Thyroid gland (tissue), 4 donors: ENCODE measurements around the gene UBA1.

ENCODE experiments used
- CTCF ChIP-seq, 6 experiments: fragments of 200-600 bp in 3 of 6; fragments of 450-650 bp in 3 of 6; sonication (generic) in 3 of 6; IDR thresholded peaks; one replicate each; pipeline ENCODE4 v1.5.1; 2016 to 2019; ENCODE audit warnings: antibody characterized with exemption in 6 of 6, mild to moderate bottlenecking in 2 of 6, inconsistent platforms in 1 of 6, moderate library complexity in 1 of 6
- POLR2A ChIP-seq, 2 donors: fragments of 450-650 bp; IDR thresholded peaks; one replicate each; pipeline ENCODE4 v1.6.1; 2017; ENCODE audit warnings: antibody characterized with exemption in 2 of 2, mild to moderate bottlenecking in 2 of 2, moderate library complexity in 1 of 2

GRCh38 chrX:47214435-47215077 is 20.9 kb downstream of the UBA1 start:
- TF ChIP-seq CTCF (IDR thresholded peaks at IDR 0.05): no peak
- no peak for TF ChIP-seq POLR2A (IDR thresholded peaks at IDR 0.05)
